IPS-NIHi11 (cell line): ENCODE data around the gene CATSPER1.

Source experiments
- DNase-seq: peaks from one replicate; pipeline ENCODE4 v3.0.0; 2012; ENCODE audit warnings: mixed read lengths, low spot score

The CATSPER1 gene

GRCh38 chr11:65968600-65969482, 57.4 kb downstream of the CATSPER1 start:
- no peak for DNase-seq

- DNase-seq = no peak
These were observed 58.8 kb downstream of the CATSPER1 start for GRCh38 chr11:65967329-65967934.
